Measurements from ENCODE around the gene TNNI2. TPM values are rescaled to one million over a fixed set of nuclear protein-coding genes. Genes with fewer than 3 reads are reported as not detected.

The TNNI2 gene
- 10 to 100 TPM in 1 of 4 donors, 1 to 10 TPM in 1, not detected in 2; 1.8 to 12.6 TPM for total RNA-seq

DNA sequence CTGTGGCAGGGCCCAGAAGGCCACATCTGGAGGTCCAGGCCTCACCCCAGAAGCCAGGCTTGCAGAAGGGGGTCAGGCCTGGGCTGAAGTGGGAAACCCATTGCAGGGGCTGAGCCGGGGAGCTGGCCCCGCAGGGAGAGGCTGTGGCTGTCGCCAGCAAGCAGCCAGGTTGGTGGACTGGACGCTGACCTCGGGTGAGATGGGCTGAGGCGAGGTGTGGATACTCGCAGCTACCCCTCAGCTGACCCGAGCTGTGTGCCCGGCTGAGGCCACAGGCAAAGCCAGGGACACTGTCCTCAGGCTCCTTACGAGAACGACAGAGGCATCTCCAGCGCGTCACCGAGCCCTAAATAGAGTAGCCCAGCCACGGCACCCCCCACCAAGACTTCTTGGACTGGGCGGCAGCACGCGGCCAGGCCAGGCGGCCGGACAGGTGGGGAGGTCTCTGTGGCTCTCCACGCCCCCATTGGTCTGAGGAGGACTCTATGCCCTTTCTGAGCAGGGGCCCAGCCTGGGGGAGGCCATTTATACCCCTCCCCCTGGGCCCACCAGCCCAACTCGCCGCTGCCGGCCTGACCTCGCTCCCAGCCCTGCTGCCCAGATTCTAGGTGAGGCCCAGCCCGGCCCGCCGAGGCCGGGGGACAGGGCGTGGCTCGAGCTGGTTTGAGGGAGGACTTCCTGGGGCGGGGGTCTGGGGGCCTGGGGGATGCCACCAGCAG lies at the start of gene TNNI2:
Gene TNNI2 (plus strand): TSS at position 556 of the 719 bp plus-strand sequence. CDS start 716 bp downstream, outside the sequence.
- TF ChIP-seq, protein P1, sequence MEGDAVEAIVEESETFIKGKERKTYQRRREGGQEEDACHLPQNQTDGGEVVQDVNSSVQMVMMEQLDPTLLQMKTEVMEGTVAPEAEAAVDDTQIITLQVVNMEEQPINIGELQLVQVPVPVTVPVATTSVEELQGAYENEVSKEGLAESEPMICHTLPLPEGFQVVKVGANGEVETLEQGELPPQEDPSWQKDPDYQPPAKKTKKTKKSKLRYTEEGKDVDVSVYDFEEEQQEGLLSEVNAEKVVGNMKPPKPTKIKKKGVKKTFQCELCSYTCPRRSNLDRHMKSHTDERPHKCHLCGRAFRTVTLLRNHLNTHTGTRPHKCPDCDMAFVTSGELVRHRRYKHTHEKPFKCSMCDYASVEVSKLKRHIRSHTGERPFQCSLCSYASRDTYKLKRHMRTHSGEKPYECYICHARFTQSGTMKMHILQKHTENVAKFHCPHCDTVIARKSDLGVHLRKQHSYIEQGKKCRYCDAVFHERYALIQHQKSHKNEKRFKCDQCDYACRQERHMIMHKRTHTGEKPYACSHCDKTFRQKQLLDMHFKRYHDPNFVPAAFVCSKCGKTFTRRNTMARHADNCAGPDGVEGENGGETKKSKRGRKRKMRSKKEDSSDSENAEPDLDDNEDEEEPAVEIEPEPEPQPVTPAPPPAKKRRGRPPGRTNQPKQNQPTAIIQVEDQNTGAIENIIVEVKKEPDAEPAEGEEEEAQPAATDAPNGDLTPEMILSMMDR (IDR thresholded peaks at IDR 0.05; ENCODE audit: low read depth), result no peak

DNA sequence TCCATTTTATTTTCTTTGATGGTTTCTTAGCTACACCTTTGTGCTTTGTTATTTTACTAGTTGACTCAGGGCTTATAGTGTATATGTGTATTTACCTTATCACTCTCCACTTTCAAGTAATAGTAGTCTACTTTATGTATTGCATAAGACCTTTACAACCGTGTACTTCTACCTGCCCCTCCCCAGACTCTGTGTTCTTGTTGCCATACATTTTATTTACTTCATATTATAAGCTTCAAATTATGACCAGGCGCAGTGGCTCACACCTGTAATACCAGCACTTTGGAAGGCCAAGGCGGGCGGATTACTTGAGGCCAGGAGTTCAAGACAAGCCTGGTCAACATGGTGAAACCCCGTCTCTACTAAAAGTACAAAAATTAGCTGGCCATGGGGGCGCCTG lies 46.9 kb upstream of the TNNI2 start:
- TF ChIP-seq, protein P1 (IDR thresholded peaks at IDR 0.05; ENCODE audit: low read depth), result no peak

- TF ChIP-seq, protein P1 (IDR thresholded peaks at IDR 0.05; ENCODE audit: low read depth), result no peak
Measured at GRCh38 chr11:1792461-1792860, 46.3 kb upstream of the TNNI2 start.

- TF ChIP-seq, protein P1 (IDR thresholded peaks at IDR 0.05; ENCODE audit: low read depth), result no peak
Measured at GRCh38 chr11:1793081-1793480, 45.7 kb upstream of the TNNI2 start.

DNA sequence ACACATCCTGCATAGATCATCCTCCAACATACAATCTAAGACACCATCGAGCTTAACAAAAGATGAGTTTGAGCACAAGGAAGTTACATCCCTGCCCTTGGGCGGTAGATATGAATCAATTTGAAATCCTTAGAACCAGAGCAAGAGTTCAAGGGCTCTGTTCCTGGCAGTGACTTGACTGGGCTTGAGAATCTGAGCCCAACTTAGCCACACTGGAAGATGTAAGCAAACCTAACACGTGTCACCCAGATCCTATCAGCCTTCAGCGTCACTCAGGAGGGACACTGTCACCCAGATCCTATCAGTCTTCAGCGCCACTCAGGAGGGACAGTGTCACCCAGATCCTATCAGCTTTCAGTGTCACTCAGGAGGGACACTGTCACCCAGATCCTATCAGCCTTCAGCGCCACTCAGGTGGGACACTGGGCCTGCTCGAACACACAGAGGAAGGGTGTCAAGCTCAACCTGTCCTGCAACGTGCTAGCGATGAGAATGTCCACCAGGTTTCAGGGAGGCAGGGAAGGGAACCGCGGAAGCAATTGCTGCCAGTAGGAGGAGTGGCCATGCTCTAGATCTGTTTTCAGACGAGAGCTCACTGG lies 42.3 kb upstream of the TNNI2 start:
- TF ChIP-seq, protein P1 (IDR thresholded peaks at IDR 0.05; ENCODE audit: low read depth), result no peak

DNA sequence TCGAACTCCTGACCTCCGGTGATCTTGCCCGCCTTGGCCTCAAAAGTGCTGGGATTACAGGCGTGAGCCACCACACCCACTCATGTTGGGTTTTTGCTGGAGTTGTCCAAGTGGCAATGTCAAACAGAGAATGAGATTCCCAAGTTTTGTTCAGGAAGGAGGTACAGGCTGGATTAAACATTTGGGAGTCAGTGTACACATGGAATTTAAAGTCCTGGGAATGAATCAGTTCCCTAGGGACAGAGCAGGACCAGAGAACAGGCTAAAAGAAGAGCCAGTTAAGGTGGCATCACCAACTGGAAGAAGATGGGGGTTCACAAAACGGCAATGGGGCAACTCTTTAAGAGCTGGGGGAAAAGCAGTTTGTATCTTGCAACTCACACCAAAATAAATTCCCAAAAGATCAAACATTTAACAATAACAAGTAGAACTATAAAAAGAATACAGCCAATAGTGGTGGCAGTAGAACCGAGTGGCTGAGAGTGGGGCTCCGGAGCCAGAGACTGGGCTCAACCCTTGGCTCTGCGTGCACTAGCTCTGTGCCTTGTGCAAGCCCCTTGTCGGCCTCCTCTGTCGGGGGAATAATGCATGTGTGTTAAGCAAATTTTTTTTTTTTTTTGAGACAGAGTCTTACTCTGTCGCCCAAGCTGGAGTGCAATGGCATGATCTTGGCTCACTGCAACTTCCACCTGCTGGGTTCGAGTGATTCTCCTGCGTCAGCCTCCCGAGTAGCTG lies 41.2 kb upstream of the TNNI2 start:
- TF ChIP-seq, protein P1 (IDR thresholded peaks at IDR 0.05; ENCODE audit: low read depth), result no peak

DNA sequence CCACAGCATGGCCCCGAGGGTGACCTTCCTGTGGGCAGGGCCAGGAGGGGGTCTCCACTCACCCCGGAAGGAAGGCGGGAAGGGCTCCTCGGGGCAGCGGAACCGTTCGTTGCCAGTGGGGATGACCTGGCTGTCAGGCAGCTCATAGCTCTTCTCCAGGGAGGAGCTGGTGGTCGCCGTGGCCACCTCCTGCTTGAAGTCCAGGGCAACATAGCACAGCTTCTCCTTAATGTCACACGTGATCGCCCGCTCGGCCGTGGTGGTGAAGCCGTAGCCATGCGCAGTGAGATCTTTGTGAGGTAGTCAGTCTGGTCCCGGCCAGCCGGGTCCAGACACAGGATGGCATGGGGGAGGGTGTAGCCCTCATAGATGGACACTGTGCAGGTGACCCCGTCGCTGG lies 35.5 kb upstream of the TNNI2 start:
- TF ChIP-seq, protein P1 (IDR thresholded peaks at IDR 0.05; ENCODE audit: low read depth), result no peak

Data from subcutaneous adipose tissue (tissue), 4 donors.